HepG2 (cell line): Measurements from ENCODE around the gene MRNIP. TPM values are rescaled to one million over a fixed set of nuclear protein-coding genes. Genes with fewer than 3 reads are reported as not detected.
A peak's percentile ranks its signal among the peaks of the same experiment; 100 is the strongest.

Source experiments
- BRD4 ChIP-seq: sonication (generic); formaldehyde crosslinking; IDR thresholded peaks from 2 replicates; pipeline ENCODE4 v1.4.0; 2020; ENCODE audit warnings: missing genetic modification reagents
- CCAR2 ChIP-seq: fragments of 200-400 bp; formaldehyde crosslinking; optimal IDR thresholded peaks from 2 replicates; pipeline ENCODE3; 2018; ENCODE audit warnings: low read depth, mild to moderate bottlenecking, low read length, moderate library complexity
- CEBPB ChIP-seq: IDR thresholded peaks from 2 replicates; pipeline ENCODE4 v1.6.1; 2011; ENCODE audit warnings: low read depth, low read length, improper control_type of control experiment, borderline replicate concordance
- FIP1L1 ChIP-seq: fragments of 200-400 bp; formaldehyde crosslinking; IDR thresholded peaks from 2 replicates; pipeline ENCODE4 v1.6.1; 2018; ENCODE audit warnings: low read depth, mild to moderate bottlenecking, low read length, moderate library complexity, borderline replicate concordance; ENCODE audit not compliant: insufficient read depth
- KDM2A ChIP-seq: sonication (generic); formaldehyde crosslinking; IDR thresholded peaks from 2 replicates; pipeline ENCODE4 v1.4.0; 2020; ENCODE audit warnings: low read depth, missing genetic modification reagents, borderline replicate concordance
- MBD4 ChIP-seq: IDR thresholded peaks from 2 replicates; pipeline ENCODE4 v1.6.1; 2012; ENCODE audit warnings: low read length, inconsistent platforms, borderline replicate concordance
- NFYC ChIP-seq: IDR thresholded peaks from 2 replicates; pipeline ENCODE4 v1.6.1; 2016; ENCODE audit warnings: missing genetic modification reagents, missing compliant biosample characterization
- ONECUT2 ChIP-seq: sonication (generic); formaldehyde crosslinking; IDR thresholded peaks from 2 replicates; pipeline ENCODE4 v1.4.0; 2020; ENCODE audit warnings: missing genetic modification reagents
- SMARCC2 ChIP-seq: fragments of 450-650 bp; IDR thresholded peaks from 2 replicates; pipeline ENCODE4 v1.6.1; 2017; ENCODE audit warnings: antibody characterized with exemption, mild to moderate bottlenecking
- TEAD2 ChIP-seq: sonication (generic); formaldehyde crosslinking; IDR thresholded peaks from 2 replicates; pipeline ENCODE4 v1.9.0; 2021; ENCODE audit warnings: missing genetic modification reagents
- ZNF12 ChIP-seq: sonication (generic); formaldehyde crosslinking; IDR thresholded peaks from 2 replicates; pipeline ENCODE4 v1.5.0; 2020; ENCODE audit warnings: missing genetic modification reagents
- ZNF253 ChIP-seq: sonication (generic); formaldehyde crosslinking; IDR thresholded peaks from 2 replicates; pipeline ENCODE4 v1.8.0; 2022; ENCODE audit warnings: mild to moderate bottlenecking, missing genetic modification reagents, borderline replicate concordance
- ZNF350 ChIP-seq: sonication (generic); formaldehyde crosslinking; IDR thresholded peaks from 2 replicates; pipeline ENCODE4 v1.4.0; 2020; ENCODE audit warnings: mild to moderate bottlenecking, low read depth, missing genetic modification reagents, borderline replicate concordance
- ZNF354B ChIP-seq: sonication (generic); formaldehyde crosslinking; IDR thresholded peaks from 2 replicates; pipeline ENCODE4 v1.8.0; 2022; ENCODE audit warnings: mild to moderate bottlenecking, missing genetic modification reagents
- ZNF605 ChIP-seq: sonication (generic); formaldehyde crosslinking; IDR thresholded peaks from 2 replicates; pipeline ENCODE4 v1.8.0; 2022; ENCODE audit warnings: mild to moderate bottlenecking, missing genetic modification reagents
- polyA plus RNA-seq, 8 experiments: library from polyadenylated mRNA; depleted of rRNA in 3 of 8; stranded (reverse) in 7 of 8; unstranded in 1 of 8; fragments of >200 nt; fragmentation: Illumina TruSeq in 4 of 8; extraction: Trizol in 4 of 8; gene quantifications; 2 replicates each; pipeline versions ENCODE4 v1.2.1 to v1.2.3, GENCODE V29; 2011 to 2016; ENCODE audit warnings: low read depth in 4 of 8, missing spikeins in 1 of 8, mixed read lengths in 1 of 8; ENCODE audit not compliant: insufficient read depth in 1 of 8
- total RNA-seq, 5 experiments: library from RNA; depleted of rRNA; stranded (reverse); fragments of >200 nt; fragmentation: Illumina TruSeq; extraction: Trizol; gene quantifications; 2 replicates each; pipeline ENCODE4 v1.2.3, GENCODE V29; 2016; ENCODE audit warnings: low read depth in 1 of 5
- TF ChIP-seq, protein P1 (sequence below), 2 experiments: fragments of 450-650 bp in 1 of 2; sonication (generic) in 1 of 2; formaldehyde crosslinking in 1 of 2; IDR thresholded peaks; 2 replicates each; pipeline versions ENCODE4 v1.6.1 to v1.8.0; 2016 to 2022; ENCODE audit warnings: antibody characterized with exemption in 1 of 2, mild to moderate bottlenecking in 1 of 2, missing genetic modification reagents in 1 of 2
- TF ChIP-seq, protein P2 (sequence below): IDR thresholded peaks from 2 replicates; pipeline ENCODE4 v1.6.1; 2018; ENCODE audit warnings: missing genetic modification reagents
- TF ChIP-seq, protein P3 (sequence below): sonication (generic); formaldehyde crosslinking; IDR thresholded peaks from 2 replicates; pipeline ENCODE4 v1.5.0; 2020; ENCODE audit warnings: missing genetic modification reagents

Gene MRNIP
- total and polyA plus RNA-seq, 2 of the 13 experiments (the other 11 are each of a cell fraction or from before 2014, with no cell fraction given), result 15.5 to 34.1 TPM

DNA sequence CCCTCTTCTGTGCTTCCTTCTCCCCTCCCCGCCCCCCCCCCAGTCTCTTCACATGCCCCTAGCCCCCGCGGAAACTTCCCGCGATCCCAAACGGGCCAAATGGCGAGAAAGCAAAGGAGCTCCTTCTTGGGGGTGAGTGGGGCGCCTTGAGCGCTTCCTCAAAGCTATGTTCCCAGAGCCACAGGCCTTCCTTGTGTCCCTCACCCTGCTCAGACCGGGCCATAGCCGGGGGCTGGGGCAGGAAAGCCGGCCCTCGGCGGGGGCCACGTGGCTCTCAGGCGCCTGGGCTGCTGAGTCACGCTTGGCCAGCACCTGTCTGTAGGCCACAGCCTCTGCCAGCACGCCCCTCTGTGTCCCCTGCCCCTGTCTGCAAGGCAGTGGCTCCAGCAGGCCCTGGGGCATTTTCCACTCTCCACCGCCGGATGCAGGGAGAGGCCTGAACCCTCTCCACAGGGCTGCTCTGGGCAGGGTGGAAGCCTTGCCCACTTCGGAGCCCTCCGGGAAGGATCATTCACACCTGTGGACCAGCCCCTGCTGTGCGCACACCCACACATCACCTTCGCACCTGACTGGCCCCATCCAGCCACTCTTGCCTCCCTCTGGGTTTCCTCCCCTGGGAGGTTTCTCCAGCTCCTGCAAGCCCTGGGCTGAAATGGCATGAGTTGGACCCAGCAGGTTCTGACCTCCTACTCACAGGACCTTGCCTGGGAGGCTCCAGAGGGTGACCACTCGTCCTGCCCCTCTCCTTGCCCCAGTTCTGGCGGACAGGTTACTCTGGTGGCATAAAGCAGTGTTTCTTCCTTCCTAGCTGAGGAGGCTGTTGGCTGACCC lies 39.1 kb downstream of the MRNIP start (continued):
- TF ChIP-seq, protein P1, sequence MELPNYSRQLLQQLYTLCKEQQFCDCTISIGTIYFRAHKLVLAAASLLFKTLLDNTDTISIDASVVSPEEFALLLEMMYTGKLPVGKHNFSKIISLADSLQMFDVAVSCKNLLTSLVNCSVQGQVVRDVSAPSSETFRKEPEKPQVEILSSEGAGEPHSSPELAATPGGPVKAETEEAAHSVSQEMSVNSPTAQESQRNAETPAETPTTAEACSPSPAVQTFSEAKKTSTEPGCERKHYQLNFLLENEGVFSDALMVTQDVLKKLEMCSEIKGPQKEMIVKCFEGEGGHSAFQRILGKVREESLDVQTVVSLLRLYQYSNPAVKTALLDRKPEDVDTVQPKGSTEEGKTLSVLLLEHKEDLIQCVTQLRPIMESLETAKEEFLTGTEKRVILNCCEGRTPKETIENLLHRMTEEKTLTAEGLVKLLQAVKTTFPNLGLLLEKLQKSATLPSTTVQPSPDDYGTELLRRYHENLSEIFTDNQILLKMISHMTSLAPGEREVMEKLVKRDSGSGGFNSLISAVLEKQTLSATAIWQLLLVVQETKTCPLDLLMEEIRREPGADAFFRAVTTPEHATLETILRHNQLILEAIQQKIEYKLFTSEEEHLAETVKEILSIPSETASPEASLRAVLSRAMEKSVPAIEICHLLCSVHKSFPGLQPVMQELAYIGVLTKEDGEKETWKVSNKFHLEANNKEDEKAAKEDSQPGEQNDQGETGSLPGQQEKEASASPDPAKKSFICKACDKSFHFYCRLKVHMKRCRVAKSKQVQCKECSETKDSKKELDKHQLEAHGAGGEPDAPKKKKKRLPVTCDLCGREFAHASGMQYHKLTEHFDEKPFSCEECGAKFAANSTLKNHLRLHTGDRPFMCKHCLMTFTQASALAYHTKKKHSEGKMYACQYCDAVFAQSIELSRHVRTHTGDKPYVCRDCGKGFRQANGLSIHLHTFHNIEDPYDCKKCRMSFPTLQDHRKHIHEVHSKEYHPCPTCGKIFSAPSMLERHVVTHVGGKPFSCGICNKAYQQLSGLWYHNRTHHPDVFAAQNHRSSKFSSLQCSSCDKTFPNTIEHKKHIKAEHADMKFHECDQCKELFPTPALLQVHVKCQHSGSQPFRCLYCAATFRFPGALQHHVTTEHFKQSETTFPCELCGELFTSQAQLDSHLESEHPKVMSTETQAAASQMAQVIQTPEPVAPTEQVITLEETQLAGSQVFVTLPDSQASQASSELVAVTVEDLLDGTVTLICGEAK (IDR thresholded peaks at IDR 0.05), result no peak
- TF ChIP-seq, protein P1 (CRISPR knock-in tag; IDR thresholded peaks at IDR 0.05), result peak; percentile 78
- TF ChIP-seq FIP1L1, result 0 out of 2 replicates have a peak, but pooled peaks have one; percentile 79
- TF ChIP-seq ZNF12 (CRISPR knock-in tag), result no peak
- no peak for TF ChIP-seq SMARCC2
- peak; percentile 71; the same call in 1 of the 2 replicates for TF ChIP-seq TEAD2
- peak; percentile 50; the same call in 1 of the 2 replicates for TF ChIP-seq ZNF605 (CRISPR knock-in tag)
- no peak for TF ChIP-seq ZNF354B (CRISPR knock-in tag)
- no peak for TF ChIP-seq ONECUT2 (CRISPR knock-in tag)
- no peak for TF ChIP-seq CEBPB
- TF ChIP-seq BRD4, result no peak
- peak; percentile 50 for TF ChIP-seq KDM2A (CRISPR knock-in tag)
- no peak for TF ChIP-seq MBD4
- TF ChIP-seq CCAR2, result no peak
- TF ChIP-seq, protein P2, sequence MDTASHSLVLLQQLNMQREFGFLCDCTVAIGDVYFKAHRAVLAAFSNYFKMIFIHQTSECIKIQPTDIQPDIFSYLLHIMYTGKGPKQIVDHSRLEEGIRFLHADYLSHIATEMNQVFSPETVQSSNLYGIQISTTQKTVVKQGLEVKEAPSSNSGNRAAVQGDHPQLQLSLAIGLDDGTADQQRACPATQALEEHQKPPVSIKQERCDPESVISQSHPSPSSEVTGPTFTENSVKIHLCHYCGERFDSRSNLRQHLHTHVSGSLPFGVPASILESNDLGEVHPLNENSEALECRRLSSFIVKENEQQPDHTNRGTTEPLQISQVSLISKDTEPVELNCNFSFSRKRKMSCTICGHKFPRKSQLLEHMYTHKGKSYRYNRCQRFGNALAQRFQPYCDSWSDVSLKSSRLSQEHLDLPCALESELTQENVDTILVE (CRISPR knock-in tag), result peak; percentile 9; the same call in 1 of the 2 replicates
- 0 out of 2 replicates have a peak, but pooled peaks have one; percentile 4 for TF ChIP-seq ZNF350 (CRISPR knock-in tag)
- TF ChIP-seq NFYC (CRISPR knock-in tag), result 0 out of 2 replicates have a peak, but pooled peaks have one; percentile 18
- TF ChIP-seq, protein P3, sequence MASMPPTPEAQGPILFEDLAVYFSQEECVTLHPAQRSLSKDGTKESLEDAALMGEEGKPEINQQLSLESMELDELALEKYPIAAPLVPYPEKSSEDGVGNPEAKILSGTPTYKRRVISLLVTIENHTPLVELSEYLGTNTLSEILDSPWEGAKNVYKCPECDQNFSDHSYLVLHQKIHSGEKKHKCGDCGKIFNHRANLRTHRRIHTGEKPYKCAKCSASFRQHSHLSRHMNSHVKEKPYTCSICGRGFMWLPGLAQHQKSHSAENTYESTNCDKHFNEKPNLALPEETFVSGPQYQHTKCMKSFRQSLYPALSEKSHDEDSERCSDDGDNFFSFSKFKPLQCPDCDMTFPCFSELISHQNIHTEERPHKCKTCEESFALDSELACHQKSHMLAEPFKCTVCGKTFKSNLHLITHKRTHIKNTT (CRISPR knock-in tag), result no peak
- TF ChIP-seq ZNF253 (CRISPR knock-in tag), result no peak; the same call in 1 of the 2 replicates
